ENCODE results near the gene DHX35. TPM values are rescaled to one million over a fixed set of nuclear protein-coding genes. Genes with fewer than 3 reads are reported as not detected.

DHX35 gene
- total and polyA plus RNA-seq, 2 of the 8 experiments (the other 6 are each of a cell fraction or from before 2014, with no cell fraction given) = 21.9 to 27.7 TPM

DNA sequence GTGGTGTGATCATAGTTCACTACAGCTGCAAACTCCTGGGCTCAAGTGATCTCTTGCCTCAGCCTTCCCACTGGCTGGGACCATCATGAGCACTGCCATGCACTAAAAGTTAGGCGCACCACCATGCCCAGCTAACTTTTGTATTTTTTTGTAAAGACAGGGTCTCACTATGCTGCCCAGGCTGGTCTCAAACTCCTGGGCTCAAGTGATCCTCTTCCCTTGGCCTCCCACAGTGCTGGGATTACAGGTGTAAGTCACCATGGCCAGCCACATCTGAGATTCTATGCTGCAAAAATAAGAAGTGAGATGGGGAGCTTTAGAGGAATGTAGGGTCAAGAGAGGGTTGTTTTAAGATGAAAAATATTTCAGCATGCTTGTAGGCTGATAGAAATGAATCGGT, 37.4 kb upstream of the DHX35 start:
- Histone ChIP-seq H2AFZ (ENCODE audit: low read length) (no peak overlapping the region), H3K14ac (ENCODE audit: insufficient read length) (no peak overlapping the region), H4K8ac (ENCODE audit: extremely low read depth, insufficient read depth, low read length) (no peak overlapping the region), H3K23me2 (ENCODE audit: low read depth, low read length) (peaks cover 13% of the 10 kb centered on the region), H3K23ac (ENCODE audit: insufficient read length) (no peak overlapping the region), H3K4me1 (replicated peaks in 1 of 4; ENCODE audit: control insufficient read depth in 3 of 4, insufficient read depth in 4 of 4, low read length in 3 of 4) (peaks cover 6 to 8% (median 6%) of the 10 kb centered on the region in 4 experiments), H4K91ac (replicated peaks; ENCODE audit: insufficient read length, low read length) (no peak overlapping the region), H4K5ac (ENCODE audit: insufficient read length, low read depth, low read length) (no peak overlapping the region), H3K27ac (ENCODE audit: low read depth, low read length) (no peak overlapping the region), H3K27me3 (replicated peaks in 1 of 4; ENCODE audit: control insufficient read depth in 3 of 4, extremely low read depth in 1 of 4, insufficient read depth in 3 of 4, low read length in 3 of 4) (no peaks in the 10 kb centered on the region; a peak in 1 of 7 replicates), H3K4me2 (ENCODE audit: insufficient read depth in 1 of 2, low read depth in 2 of 2, low read length in 2 of 2) (no peak overlapping the region), H2BK20ac (ENCODE audit: low read length) (no peak overlapping the region), H3K56ac (replicated peaks; ENCODE audit: insufficient read length, low read depth, low read length) (no peak overlapping the region), H3K4me3 (ENCODE audit: extremely low read depth in 1 of 4, insufficient read depth in 2 of 4, low read depth in 3 of 4, low read length in 4 of 4) (no peak overlapping the region), H3K4ac (replicated peaks; ENCODE audit: insufficient read length, low read depth, low read length) (no peak overlapping the region), H3K79me1 (ENCODE audit: low read depth, low read length) (peaks cover 7% of the 10 kb centered on the region; the same call in 1 of the 2 replicates), H3K36me3 (ENCODE audit: control insufficient read depth in 2 of 4, insufficient read depth in 4 of 4, low read length in 3 of 4) (no peaks in the 10 kb centered on the region; a peak in 1 of 8 replicates), H2BK12ac (ENCODE audit: low read depth, low read length) (no peak overlapping the region), H2BK120ac (replicated peaks; ENCODE audit: low read depth, low read length) (no peak overlapping the region), H3K18ac (ENCODE audit: extremely low read depth, low read length) (no peak overlapping the region), H3K79me2 (ENCODE audit: control insufficient read depth in 1 of 2, insufficient read depth in 2 of 2, low read length in 2 of 2) (peaks cover 23 to 31% of the 10 kb centered on the region in 2 experiments), H4K20me1 (replicated peaks in 1 of 2; ENCODE audit: control insufficient read depth in 1 of 2, insufficient read depth in 2 of 2, low read length in 2 of 2) (peaks cover 3 to 10% of the 10 kb centered on the region in 2 experiments), H2AK5ac (ENCODE audit: low read depth, low read length) (no peak overlapping the region), H3K9ac (replicated peaks in 1 of 4; ENCODE audit: extremely low read depth in 1 of 4, low read depth in 3 of 4, low read length in 3 of 4) (no peak overlapping the region), H2BK15ac (ENCODE audit: low read length) (no peak overlapping the region), H3K9me3 (ENCODE audit: insufficient read depth in 2 of 2, low read depth in 1 of 2, low read length in 1 of 2) (no peaks in the 10 kb centered on the region), H2BK5ac (ENCODE audit: low read depth, low read length) (no peak overlapping the region)
- CTCF ChIA-PET (ENCODE audit: partially characterized antibody) = interaction anchor here (1.0 to 1.8 kb wide), 3 partner anchors 9 to 125 kb away, joined by 3 to 4 read pairs (median 4); no protein-coding TSS in a partner anchor
- WGBS, 2 experiments (ENCODE audit: extremely low coverage in 1 of 2, insufficient coverage in 1 of 2, insufficient read length in 1 of 2, insufficient replicate concordance in 2 of 2, low coverage in 1 of 2, low lambda C conversion rate in 2 of 2, missing lambda C conversion rate in 1 of 2) = 86% methylated on average over 2 of the region's 2 CpGs; no CpG with 5 or more reads in 1 of the 2 experiments
- POLR2A ChIA-PET (ENCODE audit: partially characterized antibody) = interaction anchor here (0.7 to 5.9 kb wide), 4 partner anchors 10 to 116 kb away, joined by 3 to 56 read pairs (median 6); partner anchors contain the start of gene DHX35
- DNase-seq (ENCODE audit: low read depth in 1 of 2, low spot score in 2 of 2) (no peak), FAIRE-seq (no peak)
- TF ChIP-seq RNF2 (IDR thresholded peaks at IDR 0.05; ENCODE audit: borderline replicate concordance, low read depth, low read length, missing control alignments, poor library complexity, severe bottlenecking) = no peak
- TF ChIP-seq RXRA (IDR thresholded peaks at IDR 0.05; ENCODE audit: insufficient read depth, low read depth, low read length) = no peak
- no peak for TF ChIP-seq SIX5 (IDR thresholded peaks at IDR 0.05; ENCODE audit: low read depth, low read length)
- TF ChIP-seq SP2 (IDR thresholded peaks at IDR 0.05; ENCODE audit: low read length) = no peak
- TF ChIP-seq, protein P1, sequence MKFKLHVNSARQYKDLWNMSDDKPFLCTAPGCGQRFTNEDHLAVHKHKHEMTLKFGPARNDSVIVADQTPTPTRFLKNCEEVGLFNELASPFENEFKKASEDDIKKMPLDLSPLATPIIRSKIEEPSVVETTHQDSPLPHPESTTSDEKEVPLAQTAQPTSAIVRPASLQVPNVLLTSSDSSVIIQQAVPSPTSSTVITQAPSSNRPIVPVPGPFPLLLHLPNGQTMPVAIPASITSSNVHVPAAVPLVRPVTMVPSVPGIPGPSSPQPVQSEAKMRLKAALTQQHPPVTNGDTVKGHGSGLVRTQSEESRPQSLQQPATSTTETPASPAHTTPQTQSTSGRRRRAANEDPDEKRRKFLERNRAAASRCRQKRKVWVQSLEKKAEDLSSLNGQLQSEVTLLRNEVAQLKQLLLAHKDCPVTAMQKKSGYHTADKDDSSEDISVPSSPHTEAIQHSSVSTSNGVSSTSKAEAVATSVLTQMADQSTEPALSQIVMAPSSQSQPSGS (IDR thresholded peaks at IDR 0.05; ENCODE audit: low read length) = no peak
- no peak for TF ChIP-seq RFX5 (IDR thresholded peaks at IDR 0.05; ENCODE audit: borderline replicate concordance, low read depth, low read length)
- no peak for TF ChIP-seq SP4 (IDR thresholded peaks at IDR 0.05; ENCODE audit: low read length)
- TF ChIP-seq CTBP2 (IDR thresholded peaks at IDR 0.05; ENCODE audit: borderline replicate concordance, insufficient read depth, insufficient read length, low read length) = no peak
- TF ChIP-seq NRF1 (IDR thresholded peaks at IDR 0.05; ENCODE audit: low read depth, low read length) = no peak
- no peak for TF ChIP-seq GTF2F1 (IDR thresholded peaks at IDR 0.05; ENCODE audit: borderline replicate concordance, low read depth, low read length)
- TF ChIP-seq NANOG (IDR thresholded peaks at IDR 0.05; ENCODE audit: insufficient read depth, low read depth, low read length, poor library complexity, severe bottlenecking) = no peak
- TF ChIP-seq TAF7 (optimal IDR thresholded peaks at IDR 0.05; ENCODE audit: borderline replicate concordance, low read depth, low read length) = no peak
